Measurements from ENCODE around the gene JAG2.

The JAG2 gene

GRCh38 chr14:105162669-105162979 lies 6.0 kb downstream of the JAG2 start:
- DNase-seq: no peak

- no peak for DNase-seq
Measured at GRCh38 chr14:105161964-105162668, 6.5 kb downstream of the JAG2 start.

GRCh38 chr14:105161309-105161708 lies 7.3 kb downstream of the JAG2 start:
- DNase-seq: peak; percentile 93

- no peak for DNase-seq
Measured at GRCh38 chr14:105160776-105161175, 7.8 kb downstream of the JAG2 start.

GRCh38 chr14:105159344-105159743 lies 9.2 kb downstream of the JAG2 start:
- no peak for DNase-seq

- no peak for DNase-seq
Measured at GRCh38 chr14:105158794-105159193, 9.8 kb downstream of the JAG2 start.

GRCh38 chr14:105157872-105158271 lies 10.7 kb downstream of the JAG2 start:
- no peak for DNase-seq

GRCh38 chr14:105156414-105157375 lies 11.9 kb downstream of the JAG2 start:
- no peak for DNase-seq

- DNase-seq: peak; percentile 36
Measured at GRCh38 chr14:105155681-105156413, 12.7 kb downstream of the JAG2 start.

GRCh38 chr14:105155071-105155651 lies 13.4 kb downstream of the JAG2 start:
- no peak for DNase-seq

GRCh38 chr14:105154476-105154871 lies 14.1 kb downstream of the JAG2 start:
- DNase-seq: no peak

- no peak for DNase-seq
Measured at GRCh38 chr14:105153739-105154475, 14.7 kb downstream of the JAG2 start.

GRCh38 chr14:105153331-105153731 lies 15.2 kb downstream of the JAG2 start:
- no peak for DNase-seq

- no peak for DNase-seq
Measured at GRCh38 chr14:105152794-105153241, 15.8 kb downstream of the JAG2 start.

GRCh38 chr14:105151838-105152793 lies 16.5 kb downstream of the JAG2 start:
- DNase-seq: no peak

GRCh38 chr14:105151084-105151837 lies 17.3 kb downstream of the JAG2 start:
- DNase-seq: no peak

GRCh38 chr14:105150368-105151083 lies 18.1 kb downstream of the JAG2 start:
- DNase-seq: no peak

- DNase-seq: no peak
Measured at GRCh38 chr14:105150026-105150367, 18.6 kb downstream of the JAG2 start.

GRCh38 chr14:105149146-105149781 lies 19.3 kb downstream of the JAG2 start:
- DNase-seq: no peak
